GM19351 (cell line): Measurements from ENCODE around the gene EEF2K.

Experiments
- ATAC-seq: cut with Tn5 transposase; IDR thresholded peaks from one replicate; pipeline ENCODE4 v1.9.1; 2021; ENCODE audit warnings: mild to moderate bottlenecking, moderate library complexity; ENCODE audit not compliant: unreplicated experiment

The EEF2K gene

DNA sequence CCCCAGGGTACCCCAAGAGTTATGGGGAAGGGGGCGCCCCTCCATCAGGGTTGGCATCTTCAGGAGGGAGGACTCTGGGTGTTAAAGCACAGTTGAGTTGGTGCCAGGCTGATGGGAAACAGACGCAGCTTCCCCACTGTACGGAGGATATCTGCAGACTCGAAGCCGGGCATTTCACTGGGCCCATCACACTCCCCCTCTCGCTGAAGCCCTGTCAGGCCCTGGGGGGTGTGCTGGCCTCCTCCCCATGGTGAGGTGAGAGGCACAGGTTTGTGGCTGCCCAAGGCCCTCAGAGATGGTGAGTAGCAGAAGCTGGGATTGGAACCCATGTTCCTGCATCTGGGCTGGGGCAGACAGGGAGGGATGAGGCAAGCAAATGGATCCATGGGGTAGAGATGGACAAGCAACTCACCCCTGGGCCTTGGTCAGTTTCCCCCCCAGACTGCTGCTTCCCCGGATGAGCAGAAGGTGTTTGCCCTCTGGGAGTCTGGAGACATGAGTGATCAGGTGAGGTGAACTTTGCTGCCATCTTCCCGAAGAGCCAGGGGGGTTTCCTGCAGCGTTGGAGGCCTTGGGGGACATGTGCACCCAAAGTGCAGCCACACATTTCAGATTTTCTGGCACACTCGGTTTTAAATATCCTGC lies 122.1 kb downstream of the EEF2K start:
- ATAC-seq, result no peak

DNA sequence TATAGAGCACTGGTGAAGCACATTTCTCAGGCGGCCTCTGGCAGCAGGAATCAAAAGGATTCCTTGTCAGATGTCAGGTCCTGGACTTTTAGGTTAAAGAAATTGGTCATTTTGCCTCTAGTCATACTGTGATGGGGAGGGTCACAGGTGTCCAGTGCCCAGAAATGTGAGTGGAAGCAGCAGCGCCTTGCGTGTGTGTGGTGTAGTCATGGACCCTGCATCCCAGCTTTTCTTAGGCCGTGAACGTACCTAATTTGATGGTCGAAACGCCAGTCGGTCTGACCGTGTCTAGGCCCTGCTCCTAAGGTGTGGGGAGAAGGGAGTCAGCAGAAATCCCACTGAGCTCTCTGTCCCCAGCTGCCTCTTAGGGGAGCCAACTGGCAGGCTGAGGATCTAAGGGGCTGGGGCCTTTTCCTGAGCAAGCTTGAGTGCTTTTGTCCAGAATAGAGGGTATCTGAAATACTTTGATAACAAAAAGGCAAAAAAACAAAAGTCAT lies 123.2 kb downstream of the EEF2K start:
- ATAC-seq, result no peak

DNA sequence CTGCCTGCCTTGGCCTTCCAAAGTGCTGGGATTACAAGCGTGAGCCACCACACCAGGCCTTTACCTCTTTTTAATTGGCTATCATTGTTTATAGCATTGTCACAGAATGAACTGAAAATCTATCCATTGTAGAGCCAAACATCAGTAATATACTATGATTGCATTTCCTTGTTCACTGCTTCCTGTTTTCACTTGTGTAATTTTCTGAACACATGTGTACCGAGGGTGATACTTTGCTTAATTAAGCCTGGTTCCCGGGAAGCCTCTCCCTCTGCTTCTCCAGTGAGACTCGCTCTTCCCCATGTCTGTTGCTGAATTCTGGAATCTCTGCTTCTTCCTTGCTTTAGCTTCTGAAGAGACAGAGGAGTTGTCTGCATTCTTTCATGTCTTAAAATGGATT lies 124.2 kb downstream of the EEF2K start:
- no peak for ATAC-seq

DNA sequence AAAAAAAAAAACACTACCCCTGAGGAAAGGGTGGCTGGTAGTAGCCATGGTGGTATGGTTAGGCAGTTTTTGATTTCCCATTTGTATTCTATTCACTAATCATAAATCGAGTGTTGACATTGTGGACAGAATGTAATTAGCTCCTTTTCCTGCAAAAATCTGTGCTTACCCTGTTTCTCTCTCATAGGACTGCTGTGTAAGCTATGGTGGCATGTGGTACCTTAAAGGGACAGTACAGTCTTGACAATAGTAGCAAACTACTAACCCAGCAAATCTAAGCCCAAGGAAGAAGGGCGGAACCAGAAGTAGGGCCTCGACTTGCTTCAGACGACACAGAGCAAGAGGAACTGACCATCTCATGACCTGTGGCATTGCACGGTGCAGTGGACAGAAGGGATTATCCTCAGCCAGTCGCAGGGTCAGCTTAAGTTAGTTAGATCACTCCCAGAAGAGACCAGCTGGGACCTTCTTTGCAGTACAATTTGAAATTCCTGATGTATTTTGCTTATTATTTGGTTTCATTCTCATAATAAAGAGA lies 127.4 kb downstream of the EEF2K start:
- no peak for ATAC-seq

DNA sequence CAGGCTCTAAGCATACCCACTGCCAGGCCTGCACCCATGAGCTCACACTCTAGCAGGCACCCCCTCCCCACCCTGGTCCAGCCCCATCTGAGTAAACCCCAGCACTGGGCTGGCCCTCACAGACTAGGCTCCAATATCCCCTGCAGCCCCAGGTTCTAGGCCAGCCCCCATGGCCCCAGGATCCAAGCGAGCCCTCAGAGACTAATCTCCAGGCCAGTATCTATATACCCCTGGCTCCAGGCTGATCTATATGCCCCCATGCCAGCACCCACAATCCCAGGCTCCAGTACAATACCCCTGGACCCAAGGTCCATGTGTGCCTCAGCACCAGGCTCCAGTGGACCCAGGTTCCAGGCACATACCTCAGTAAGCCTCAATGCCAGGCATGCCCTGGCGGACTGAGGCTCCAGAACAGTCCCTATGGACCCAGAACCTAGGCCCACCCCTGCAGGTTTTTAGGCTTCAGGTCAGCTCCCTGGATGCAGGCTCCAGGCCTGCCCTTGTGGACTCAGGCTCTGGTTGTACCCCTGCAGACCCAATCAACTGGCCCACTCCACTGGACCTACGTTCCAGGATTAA lies 129.7 kb downstream of the EEF2K start:
- ATAC-seq, result no peak

DNA sequence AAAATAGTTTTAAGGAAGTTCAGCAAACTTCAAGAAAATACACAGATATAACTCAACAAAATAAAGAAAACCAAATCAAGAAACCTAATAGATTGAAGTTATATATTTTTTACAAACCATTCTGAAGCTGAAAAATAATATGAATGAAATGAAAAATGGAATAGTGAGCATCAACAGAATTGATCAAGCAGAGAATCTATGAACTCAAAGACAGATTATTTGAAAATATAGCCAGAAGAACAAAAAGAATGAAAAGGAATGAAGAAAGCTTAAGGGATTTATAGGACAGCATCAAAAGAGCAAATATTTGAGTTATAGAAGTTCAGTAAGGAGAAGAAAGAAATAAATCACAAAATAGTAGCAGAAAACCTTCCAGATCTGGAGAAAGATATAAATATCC lies 130.5 kb downstream of the EEF2K start:
- ATAC-seq, result no peak

DNA sequence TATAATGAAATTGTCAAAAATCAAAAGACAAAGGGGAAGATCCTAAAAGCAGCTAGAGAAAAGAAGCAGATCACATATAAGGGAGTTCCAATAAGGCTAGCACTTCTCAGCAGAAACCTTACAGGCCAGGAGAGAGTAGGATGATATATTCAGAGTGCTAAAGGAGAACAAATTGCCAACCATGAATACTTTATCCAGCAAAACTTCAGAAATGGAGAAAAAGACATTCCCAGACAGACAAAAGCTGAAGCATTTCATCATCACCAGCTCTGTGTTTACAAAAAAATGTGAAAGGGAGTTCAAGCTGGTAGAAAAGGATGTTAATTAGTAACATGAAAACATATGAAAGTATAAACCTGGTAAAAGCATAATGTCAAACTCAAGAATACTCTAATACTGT lies 131.0 kb downstream of the EEF2K start:
- no peak for ATAC-seq

DNA sequence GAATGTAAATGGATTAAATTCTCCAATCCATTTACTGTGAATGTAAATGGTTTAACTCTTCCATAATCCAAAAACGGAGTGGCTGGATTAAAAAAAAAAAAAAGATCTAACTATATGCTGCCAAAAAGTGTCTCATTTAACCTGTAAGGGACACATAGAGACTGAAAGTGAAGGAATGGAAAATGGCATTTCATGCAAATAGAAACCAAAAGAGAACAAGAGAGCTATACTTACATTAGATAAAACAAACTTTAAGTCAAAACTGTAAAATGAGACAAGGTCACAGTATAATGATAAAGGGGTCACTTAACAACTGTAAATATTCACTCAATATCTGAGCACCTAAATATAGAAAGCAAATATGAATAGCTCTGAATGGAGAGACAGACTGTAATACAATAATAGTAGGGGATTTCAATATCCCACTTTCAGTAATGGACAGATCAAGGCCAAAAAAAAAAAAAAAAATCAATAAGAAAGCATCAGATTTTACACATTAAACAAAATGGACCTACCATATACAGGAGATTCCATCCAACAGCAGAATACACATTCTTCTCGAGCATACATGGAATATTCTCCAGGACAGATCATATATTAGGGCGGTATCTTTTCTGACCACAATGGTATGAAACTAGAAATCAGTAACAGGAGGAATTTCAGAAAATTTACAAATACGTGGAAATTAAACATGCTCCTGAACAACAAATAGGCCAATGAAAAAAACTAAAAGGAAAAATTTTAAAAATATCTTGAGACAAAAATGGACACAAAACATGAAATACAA lies 132.0 kb downstream of the EEF2K start:
- no peak for ATAC-seq
